Fibroblast of the conjunctiva (primary cell): ENCODE measurements around the gene ODAD2.
"Not testable (repeated sequence)": the region's sequence is repeated elsewhere in the genome, so short reads cannot be mapped to it uniquely, and the experiment has no call there.

ENCODE experiments used
- DNase-seq: peaks from one replicate; pipeline ENCODE4 v3.0.0-alpha.2; 2010; ENCODE audit warnings: low read depth

Gene ODAD2, protein sequence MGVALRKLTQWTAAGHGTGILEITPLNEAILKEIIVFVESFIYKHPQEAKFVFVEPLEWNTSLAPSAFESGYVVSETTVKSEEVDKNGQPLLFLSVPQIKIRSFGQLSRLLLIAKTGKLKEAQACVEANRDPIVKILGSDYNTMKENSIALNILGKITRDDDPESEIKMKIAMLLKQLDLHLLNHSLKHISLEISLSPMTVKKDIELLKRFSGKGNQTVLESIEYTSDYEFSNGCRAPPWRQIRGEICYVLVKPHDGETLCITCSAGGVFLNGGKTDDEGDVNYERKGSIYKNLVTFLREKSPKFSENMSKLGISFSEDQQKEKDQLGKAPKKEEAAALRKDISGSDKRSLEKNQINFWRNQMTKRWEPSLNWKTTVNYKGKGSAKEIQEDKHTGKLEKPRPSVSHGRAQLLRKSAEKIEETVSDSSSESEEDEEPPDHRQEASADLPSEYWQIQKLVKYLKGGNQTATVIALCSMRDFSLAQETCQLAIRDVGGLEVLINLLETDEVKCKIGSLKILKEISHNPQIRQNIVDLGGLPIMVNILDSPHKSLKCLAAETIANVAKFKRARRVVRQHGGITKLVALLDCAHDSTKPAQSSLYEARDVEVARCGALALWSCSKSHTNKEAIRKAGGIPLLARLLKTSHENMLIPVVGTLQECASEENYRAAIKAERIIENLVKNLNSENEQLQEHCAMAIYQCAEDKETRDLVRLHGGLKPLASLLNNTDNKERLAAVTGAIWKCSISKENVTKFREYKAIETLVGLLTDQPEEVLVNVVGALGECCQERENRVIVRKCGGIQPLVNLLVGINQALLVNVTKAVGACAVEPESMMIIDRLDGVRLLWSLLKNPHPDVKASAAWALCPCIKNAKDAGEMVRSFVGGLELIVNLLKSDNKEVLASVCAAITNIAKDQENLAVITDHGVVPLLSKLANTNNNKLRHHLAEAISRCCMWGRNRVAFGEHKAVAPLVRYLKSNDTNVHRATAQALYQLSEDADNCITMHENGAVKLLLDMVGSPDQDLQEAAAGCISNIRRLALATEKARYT

DNA sequence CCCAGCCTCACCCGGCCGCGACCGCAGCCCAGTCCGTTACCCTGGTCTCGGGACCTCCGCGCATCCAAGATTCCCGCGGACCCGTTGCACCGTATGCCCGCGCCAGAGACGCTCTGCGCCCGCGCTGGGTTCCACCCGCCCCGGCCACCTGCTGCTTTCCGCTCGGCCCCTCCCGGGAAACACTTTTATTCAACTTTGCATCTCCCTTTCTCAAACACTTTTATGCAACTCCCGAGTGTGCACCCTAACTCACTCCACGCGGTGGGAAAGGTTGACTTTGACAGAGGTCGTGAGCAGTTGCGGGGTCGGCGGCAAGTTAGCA lies at the start of gene ODAD2:
ODAD2 (minus strand) TSS at position 126 of the 322 bp plus-strand sequence. CDS start 3,937 bp downstream, outside the sequence.
- no peak for DNase-seq

DNA sequence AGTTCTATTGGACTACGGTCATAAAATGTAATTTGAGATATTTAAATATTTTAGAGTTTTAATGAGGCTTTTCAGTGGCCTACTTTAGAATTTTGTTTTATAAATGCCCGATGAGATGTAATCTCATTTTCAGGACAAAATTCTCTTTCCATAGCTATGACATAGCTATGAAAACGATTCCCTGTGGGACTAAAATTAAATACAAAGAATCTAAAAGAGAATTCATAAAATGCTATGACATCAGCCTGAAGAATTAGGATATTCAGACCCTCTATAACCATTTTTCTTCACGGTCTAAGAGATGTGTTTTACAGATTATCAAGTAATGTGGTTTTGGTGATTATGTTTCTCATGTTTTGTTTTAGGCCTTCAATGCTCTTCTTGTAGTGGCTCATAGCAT lies 48.2 kb upstream of the ODAD2 start:
- DNase-seq, result no peak

DNA sequence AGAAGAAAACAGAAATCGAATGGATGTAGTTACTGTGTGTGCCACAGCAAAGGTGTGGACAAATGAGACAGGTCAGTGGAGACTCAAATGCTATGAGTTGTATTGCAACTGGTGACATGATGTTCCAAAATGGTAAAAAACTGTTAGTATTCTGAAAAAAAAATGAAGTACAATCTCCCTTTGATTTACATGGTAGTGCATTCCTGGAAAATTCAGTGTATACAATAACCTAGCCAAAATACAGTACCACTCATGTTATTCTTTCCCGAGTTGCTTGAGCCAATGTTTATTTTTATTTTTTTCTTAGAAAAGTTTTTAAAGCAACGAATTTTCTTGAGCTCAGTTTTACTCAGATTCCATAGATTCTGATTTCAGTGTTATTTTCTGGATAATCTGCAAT lies 47.7 kb upstream of the ODAD2 start:
- DNase-seq, result no peak

DNA sequence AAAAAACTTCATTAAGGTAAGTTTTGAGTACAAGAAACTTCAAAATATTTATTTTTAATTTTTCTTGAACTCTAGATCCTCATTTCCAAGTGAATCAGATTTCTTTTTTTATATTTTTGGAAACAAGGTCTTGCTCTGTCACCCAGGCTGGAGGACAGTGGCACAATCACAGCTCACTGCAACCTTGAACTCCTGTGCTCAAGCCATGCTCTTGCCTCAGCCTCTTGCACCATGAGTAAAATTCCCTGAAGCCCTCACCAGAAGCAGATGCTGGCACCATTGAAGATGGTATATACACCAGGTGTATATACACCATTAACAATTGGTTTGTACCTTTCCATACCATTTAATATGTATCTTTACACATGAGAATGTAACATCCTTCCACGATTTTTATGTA lies 45.1 kb upstream of the ODAD2 start:
- no peak for DNase-seq

DNA sequence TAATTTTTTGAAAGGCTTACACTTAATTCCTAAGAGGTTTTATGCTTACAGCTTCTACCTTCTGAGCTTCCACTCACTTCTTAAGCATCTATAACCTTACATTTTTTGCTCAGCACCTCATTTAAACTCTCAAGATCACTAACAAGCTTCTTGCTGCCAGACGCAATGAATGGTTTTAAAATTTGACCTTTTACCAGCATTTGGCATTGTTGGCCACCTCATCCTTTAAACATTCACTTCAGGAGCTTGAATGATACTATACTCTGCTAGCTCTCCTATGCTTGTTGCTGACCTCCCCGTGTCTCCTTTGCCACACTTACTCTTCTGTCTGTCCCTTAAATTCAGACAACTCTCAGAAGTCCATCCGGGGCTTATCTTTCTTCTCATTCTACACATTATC lies 37.7 kb upstream of the ODAD2 start:
- DNase-seq, result no peak

DNA sequence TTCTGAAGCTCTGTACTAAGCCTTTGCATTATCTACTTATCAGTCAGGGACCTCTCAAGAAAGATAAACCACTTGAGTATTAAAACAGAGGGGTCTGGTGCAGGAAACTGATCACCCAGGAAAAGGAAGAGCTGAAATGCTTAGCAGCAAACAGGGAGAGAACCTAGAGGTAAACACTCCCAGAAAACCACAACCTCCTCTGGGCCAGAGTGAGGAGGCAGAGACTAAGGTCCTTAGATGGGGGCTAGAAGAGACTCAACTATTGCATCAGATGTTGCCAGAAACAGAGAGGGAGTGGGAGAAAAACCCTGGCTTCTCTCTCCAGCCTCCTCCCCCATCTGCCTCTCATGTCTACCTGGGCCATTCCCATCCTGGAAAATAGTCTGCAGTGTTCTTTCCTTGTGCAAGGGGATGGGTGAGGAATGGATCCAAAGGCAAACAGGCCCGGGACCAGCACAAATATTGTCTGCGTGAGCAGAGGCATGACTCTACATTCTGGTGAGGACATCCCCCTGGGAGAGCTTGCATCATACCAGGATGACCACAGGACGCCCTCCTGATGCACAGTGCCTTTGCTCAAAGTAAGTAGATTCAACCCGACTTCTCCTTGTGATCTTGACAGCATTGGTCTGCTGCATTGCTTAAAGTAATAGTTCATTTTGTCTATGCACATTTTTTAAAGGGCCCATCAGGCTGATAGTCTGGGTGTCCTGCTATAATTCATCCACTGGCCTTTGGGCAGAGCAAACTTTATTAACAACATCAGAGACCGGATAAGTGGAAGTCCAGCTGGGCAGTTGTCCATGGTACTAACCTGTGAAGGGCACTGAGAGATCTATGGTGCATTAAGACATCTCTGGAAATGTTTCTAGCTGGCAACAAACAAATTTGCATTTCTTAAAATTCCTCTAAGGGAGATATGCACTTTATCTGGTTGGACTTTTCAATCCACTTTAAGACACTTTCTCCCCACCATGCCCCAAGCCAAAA lies 22.4 kb upstream of the ODAD2 start:
- DNase-seq, result no peak

DNA sequence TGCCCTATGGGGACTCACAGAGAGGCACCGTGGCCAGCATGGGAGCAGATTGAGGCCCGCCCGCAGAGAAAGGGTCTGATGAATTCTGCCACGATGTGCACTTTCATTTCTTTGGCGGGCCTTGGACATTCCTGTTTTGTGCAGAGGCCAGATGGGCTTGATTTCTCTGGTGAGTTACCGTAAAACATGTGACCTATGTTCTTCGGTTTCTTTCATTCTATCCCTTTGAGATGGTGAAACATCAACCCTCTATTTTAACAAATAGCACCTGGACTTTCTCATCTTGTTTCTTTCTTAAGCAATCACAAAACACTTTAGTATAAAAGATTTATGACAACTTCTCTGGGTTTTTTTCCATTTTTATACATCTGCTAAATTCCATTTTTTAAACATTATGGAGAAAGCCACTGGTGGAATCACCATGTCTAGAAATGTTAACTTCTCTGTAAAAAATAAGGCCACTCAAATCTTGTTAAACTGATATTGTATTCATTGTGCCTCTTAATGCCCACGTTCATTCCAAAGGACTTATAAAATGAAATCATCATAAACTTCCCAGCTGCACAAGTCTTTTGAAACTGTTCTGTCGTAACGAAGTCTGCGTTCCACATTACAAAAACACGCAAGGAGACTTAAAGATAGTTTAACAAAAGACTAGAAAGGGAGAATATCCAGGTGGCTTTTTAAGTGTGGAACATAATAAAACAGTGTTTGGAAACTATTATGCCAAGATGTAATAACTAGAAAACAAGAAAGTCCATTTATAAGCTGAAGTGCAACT lies 21.4 kb upstream of the ODAD2 start:
- DNase-seq, result no peak

DNA sequence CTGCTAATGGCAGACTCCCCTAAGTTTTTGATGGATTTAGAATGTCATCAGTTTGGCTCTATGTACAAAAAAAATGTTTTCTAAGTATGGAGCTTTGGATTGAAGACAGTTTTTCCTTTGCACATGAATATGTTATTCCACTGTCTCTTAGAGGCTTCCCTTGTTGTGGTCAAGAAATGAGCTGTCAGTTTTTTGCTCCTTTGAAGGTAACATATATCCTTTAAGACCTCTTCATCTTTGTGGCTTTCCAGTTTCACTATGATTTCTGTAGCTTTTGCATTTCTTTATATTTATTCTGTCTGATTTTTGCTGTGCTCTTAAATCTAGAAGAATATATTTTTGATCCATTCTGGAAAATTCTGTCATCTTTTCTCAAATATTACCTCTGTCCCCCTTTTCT lies 15.8 kb upstream of the ODAD2 start:
- no peak for DNase-seq

DNA sequence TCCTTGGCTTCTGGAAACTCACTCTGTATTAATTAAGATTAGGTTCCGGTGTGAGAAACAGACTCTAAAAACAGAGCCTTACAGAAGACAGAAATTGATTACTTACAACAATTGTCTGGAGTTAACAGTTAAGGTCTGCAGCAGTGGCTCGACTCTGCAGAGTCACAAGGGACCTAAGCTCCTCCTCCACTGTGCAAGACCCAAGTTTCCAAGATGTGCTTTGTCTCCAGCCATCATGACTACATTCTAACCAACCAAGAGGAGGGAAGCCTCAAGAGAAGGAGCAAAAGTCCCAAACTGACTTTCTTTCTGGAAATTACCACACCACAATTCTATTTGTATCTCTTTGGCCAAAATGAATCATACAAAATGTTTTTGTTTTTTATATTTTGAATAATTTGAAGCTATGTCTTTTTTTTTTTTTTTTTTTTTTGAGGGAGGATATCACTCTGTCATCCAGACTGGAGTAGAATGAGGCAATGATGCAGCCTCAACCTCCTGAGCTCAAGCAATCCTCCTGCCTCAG lies 14.2 kb upstream of the ODAD2 start:
- no peak for DNase-seq

DNA sequence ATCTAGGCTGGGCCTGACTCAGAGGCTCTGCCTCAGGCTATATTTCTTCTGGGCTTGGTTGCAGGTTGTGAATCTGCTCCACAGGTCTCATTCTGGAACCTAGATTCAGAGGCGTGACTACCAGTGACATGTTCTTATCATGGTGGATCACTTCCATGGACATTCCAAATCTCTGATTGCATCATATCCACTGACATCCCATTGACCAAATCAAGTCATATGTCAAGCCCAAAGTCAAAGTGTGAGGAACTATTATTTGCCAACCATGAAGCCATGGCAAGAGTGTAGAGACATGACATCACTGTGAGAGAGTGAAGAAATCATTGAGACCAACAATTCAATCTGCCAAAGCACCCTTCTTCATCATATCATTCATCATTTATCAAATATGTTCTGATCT lies 11.9 kb upstream of the ODAD2 start:
- no peak for DNase-seq

DNA sequence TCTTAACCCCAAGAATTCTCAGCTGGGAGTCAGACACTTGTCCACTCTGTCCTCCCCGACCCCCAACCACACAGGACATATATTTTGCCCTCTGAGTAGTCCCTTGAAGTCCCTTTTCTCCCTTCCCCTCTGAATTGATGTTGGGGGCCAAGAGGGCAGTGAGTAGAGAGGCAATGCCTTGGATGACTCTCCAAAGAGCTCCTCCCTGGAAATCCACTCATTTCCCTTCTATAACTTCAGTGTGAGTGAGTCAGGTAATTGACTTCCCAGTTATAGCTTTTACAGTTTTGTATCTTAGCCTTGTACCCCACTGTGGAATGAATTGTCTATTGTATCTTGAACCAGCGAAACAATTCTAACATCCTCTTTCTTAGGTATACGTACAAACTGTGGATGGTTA lies 9.2 kb upstream of the ODAD2 start:
- DNase-seq, result no peak

DNA sequence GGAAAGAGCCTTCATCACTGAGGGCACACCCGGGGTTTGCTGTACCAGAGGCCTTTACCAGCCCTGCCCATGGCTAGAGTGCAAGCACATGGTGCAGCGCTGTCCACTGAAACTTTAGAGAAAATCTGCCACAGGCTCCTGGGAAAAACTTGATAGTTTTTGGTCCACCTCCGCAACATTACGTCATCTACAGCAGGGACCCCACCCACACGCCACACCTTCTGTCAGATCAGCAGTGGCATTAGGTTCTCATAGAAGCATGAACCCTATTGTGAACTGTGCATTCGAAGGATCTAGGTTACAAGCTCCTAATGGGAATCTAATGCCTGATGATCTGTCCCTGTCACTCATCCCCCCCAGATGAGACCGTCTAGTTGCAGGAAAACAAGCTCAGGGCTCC lies 2.5 kb upstream of the ODAD2 start:
- DNase-seq, result no peak

DNA sequence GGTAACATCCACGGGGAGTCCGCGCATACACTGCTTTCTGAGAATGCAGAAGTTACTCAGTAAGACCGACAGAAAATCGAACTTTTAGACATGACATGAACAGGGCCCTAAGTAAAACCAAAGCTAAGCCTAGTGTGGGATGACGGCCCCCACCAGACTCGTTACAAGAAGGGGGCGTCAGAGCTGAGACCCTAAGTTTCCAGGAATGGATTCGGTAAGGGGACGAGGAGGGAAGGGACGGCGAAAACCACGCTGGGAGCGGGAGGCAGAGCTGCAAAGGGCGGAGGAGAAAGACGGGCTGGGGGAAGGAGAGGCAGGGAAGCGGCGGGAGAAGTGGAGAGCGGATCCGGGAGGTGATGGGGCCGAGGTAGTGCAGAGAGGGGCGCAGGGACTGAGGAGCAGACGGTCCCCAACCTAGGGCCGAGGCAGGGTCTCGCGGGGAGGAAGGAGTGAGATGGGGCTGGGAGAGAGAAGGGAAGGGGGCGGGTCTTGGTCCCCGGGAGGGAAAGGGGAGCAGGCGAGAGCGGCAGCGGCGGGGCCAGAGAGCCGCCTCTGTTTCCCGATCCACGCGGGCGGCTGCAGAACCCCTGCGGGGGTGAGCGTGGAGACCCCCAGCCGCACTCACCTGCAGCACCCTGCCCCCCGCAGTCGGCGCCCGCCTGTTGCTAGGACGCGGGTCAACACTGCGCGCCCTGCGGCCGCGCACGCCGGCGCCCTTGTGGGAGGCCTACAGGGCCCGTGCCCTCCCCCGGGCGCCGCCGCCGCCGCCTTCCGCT lies 513 bp downstream of the ODAD2 start:
- DNase-seq, result peak; percentile 8

DNA sequence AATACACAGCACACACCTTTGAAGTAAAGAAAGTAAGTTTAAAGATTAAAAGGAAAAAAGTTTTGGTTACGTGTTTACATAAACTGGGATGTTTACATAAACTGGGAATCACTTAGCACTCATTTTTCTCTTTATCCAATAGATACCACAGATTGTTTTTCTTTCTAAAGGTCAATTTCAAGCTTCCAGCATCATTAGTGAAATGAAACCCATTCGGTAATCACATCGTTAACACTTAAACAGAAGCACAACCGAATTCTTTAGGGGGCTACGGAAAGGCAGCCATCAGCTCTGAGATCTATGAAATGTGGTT lies 1.1 kb downstream of the ODAD2 start:
- no peak for DNase-seq

DNA sequence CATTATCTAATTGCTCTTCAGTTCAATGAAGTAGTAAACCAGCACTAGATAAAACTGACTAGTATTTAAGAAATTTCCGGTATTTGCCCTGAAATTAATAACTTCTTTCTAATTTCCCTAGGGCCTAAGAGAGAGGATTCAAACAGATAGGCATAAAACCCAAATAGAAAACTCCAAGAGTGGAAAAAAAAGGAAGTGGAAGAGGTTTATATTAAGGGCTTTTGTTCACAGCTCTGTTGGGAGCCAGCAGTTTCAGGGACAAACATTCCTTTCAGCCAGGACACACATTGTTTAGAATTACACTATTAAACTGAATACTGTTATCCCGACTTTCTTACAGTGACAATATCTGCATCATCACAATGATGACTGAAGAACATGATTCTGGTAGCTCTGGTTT lies 3.6 kb downstream of the ODAD2 start:
- DNase-seq, result no peak

DNA sequence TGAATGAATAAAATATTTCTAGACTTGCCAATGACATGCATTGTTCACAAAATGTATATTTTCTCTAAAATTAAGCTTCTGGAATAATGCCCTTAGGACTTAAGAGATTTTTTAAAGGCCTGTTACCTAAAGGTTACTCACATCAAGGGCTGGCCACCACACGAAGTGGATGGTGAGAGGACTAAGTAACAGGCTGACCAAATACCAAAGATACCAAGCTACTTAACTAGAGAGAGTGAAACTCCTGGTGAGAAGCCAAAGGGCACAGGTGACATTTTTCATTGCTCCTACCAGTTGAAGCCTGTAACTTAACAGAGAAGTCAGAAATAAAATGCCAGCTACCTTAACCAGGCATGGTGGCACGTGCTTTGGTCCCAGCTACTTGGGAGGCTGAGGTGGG lies 9.5 kb downstream of the ODAD2 start:
- DNase-seq, result not testable (repeated sequence)

DNA sequence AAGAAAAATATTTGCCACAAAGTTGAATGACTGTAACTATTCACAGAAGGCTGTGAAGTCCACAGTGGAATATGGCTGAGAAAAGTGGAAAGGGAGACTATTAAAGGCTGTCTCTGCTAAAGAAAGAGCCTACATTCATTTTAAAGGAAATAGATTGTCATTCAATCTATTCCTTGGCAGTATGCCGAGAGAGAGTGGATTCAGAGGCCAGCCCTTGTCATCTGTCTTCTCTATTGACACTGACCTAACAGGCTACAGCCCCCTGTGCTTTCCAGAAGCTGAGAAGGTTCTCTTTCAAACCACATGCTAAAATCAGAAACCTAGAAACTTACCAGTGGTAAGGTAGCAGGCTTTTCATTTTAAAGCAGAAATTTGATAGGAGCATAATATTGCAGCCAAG lies 12.1 kb downstream of the ODAD2 start:
- no peak for DNase-seq

DNA sequence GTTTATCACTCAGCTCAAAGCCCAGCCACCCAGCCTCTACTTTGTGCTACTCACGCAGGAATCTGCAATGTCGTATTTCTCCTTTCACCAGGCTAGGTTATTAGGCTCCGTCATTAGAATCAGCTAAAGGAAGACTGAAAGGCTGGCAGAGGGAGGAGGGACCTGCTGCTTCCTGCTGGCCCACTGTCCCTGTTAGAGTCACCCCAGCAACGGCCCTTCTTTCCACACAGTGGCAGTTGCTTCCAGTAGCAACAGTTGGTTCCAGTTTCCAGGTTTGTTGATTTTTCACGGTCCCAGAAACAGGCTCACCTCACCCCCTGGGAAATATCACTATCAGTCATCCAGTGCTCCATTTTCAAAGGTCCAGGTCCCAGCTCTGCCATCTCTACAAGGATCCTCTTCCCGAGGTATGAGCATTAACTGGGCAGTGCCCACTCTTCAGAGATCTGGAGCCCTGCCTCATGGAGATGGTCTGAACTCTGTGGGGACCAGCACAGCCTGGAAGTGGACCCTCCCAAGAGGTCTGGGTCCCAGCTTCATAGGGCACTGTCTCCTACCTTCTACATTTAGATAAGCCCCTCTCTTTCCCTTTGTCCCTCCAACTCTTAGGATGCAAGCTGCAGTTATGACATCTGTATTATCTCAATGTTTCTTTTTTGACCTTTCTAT lies 15.9 kb downstream of the ODAD2 start:
- no peak for DNase-seq

DNA sequence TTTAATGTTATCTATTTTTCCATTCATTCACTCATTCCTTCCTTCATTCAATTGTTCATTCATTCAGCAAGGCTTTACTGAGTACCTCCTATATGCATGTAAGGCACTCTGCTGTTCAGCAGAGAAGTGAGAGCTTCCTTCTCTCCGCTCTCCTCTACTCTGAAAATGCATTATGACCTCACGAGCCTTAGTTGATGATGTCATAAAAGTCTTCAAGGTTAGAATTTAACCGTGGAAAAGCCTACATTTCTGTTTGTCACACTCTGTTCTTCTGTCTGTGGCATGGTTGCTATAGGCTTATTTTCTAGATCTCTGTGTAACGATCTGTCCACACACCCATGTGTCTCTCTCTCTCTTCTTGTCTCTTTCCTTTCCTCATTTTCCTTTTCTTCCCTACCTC lies 17.1 kb downstream of the ODAD2 start:
- no peak for DNase-seq

DNA sequence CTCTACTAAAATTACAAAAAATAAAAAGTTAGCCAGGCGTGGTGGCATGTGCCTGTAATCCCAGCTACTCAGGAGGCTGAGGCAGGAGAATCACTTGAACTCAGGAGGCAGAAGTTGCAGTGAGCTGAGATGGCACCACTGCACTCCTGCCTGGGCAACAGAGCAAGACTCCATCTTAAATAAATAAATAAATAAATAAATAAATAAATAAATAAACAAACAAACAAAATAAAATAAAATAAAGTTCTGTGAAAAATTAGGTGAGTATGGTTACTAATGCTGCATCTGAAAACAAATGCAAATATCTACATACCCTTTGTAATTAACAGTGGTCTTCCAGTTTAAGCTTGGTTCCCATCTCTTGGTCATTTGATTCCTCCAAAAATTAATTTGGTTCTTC lies 28.1 kb downstream of the ODAD2 start:
- DNase-seq, result not testable (repeated sequence)
